Trophoblast cell (in vitro differentiated cells and primary cell): Measurements from ENCODE around the gene SEZ6L.

ENCODE experiments used
- DNase-seq, 2 donors: peaks; one replicate each; pipeline ENCODE4 v3.0.0-alpha.2; 2016
- H2AFZ ChIP-seq: 2 replicates; pipeline ENCODE4 v1.6.1; 2013; ENCODE audit warnings: low read length, moderate library complexity, mild to moderate bottlenecking; ENCODE audit not compliant: insufficient read depth, poor library complexity
- H2AK5ac ChIP-seq: 2 replicates; pipeline ENCODE4 v1.6.1; 2013; ENCODE audit warnings: mild to moderate bottlenecking, low read length
- H2BK120ac ChIP-seq: 2 replicates; pipeline ENCODE4 v1.6.1; 2013; ENCODE audit warnings: low read length, mild to moderate bottlenecking, moderate library complexity; ENCODE audit not compliant: insufficient read depth, poor library complexity
- H2BK12ac ChIP-seq: 2 replicates; pipeline ENCODE4 v1.6.1; 2013; ENCODE audit warnings: mild to moderate bottlenecking, low read length, moderate library complexity
- H2BK5ac ChIP-seq: 2 replicates; pipeline ENCODE4 v1.6.1; 2013; ENCODE audit warnings: low read length, low read depth, moderate library complexity, mild to moderate bottlenecking; ENCODE audit not compliant: poor library complexity
- H3K14ac ChIP-seq: 2 replicates; pipeline ENCODE4 v1.6.1; 2013; ENCODE audit warnings: mild to moderate bottlenecking, low read length
- H3K18ac ChIP-seq: 2 replicates; pipeline ENCODE4 v1.6.1; 2013; ENCODE audit warnings: mild to moderate bottlenecking, low read length
- H3K23ac ChIP-seq: 2 replicates; pipeline ENCODE4 v1.6.1; 2013; ENCODE audit warnings: low read length
- H3K27ac ChIP-seq: 2 replicates; pipeline ENCODE4 v1.5.1; 2013; ENCODE audit warnings: low read depth, mild to moderate bottlenecking, inconsistent platforms, low read length, moderate library complexity
- H3K27me3 ChIP-seq: 2 replicates; pipeline ENCODE4 v1.6.1; 2013; ENCODE audit warnings: inconsistent platforms, mild to moderate bottlenecking, low read length, moderate library complexity; ENCODE audit not compliant: insufficient read depth
- H3K36me3 ChIP-seq, 2 experiments: 1 replicate in 1 of 2; 2 replicates in 1 of 2; pipeline ENCODE4 v1.6.1; 2013; ENCODE audit warnings: low read length in 2 of 2, mild to moderate bottlenecking in 2 of 2, moderate library complexity in 1 of 2; ENCODE audit not compliant: insufficient read depth in 2 of 2, control insufficient read depth in 1 of 2
- H3K4ac ChIP-seq: 2 replicates; pipeline ENCODE4 v1.6.1; 2013; ENCODE audit warnings: low read depth, mild to moderate bottlenecking, low read length, moderate library complexity
- H3K4me1 ChIP-seq, 2 experiments: 1 replicate in 1 of 2; 2 replicates in 1 of 2; pipeline ENCODE4 v1.6.1; 2013; ENCODE audit warnings: low read length in 2 of 2, mild to moderate bottlenecking in 2 of 2, moderate library complexity in 1 of 2; ENCODE audit not compliant: insufficient read depth in 2 of 2, control insufficient read depth in 1 of 2
- H3K4me2 ChIP-seq: 2 replicates; pipeline ENCODE4 v1.6.1; 2013; ENCODE audit warnings: inconsistent platforms, mild to moderate bottlenecking, low read length, moderate library complexity
- H3K4me3 ChIP-seq: 2 replicates; pipeline ENCODE4 v1.5.1; 2013; ENCODE audit warnings: mild to moderate bottlenecking, low read depth, low read length, inconsistent platforms
- H3K79me1 ChIP-seq: one replicate; pipeline ENCODE4 v1.6.1; 2013; ENCODE audit warnings: low read length
- H3K79me2 ChIP-seq: 2 replicates; pipeline ENCODE4 v1.6.1; 2013; ENCODE audit warnings: low read length, mild to moderate bottlenecking; ENCODE audit not compliant: control insufficient read depth, insufficient read depth, poor library complexity
- H3K9ac ChIP-seq: 2 replicates; pipeline ENCODE4 v1.6.1; 2013; ENCODE audit warnings: mild to moderate bottlenecking, low read length
- H3K9me3 ChIP-seq: 2 replicates; pipeline ENCODE4 v1.6.1; 2013; ENCODE audit warnings: low read depth, mild to moderate bottlenecking, control low read depth, inconsistent platforms, low read length; ENCODE audit not compliant: insufficient read depth
- H4K12ac ChIP-seq: 2 replicates; pipeline ENCODE4 v1.6.1; 2013; ENCODE audit warnings: low read depth, mild to moderate bottlenecking, low read length, moderate library complexity
- H4K8ac ChIP-seq: 2 replicates; pipeline ENCODE4 v1.6.1; 2013; ENCODE audit warnings: low read depth, mild to moderate bottlenecking, low read length, moderate library complexity
- H4K91ac ChIP-seq: one replicate; pipeline ENCODE4 v1.6.1; 2013; ENCODE audit warnings: low read depth, mild to moderate bottlenecking, low read length, moderate library complexity
- WGBS: extraction: QIAGEN DNeasy Blood & Tissue Kit; methylation state at CpG from one replicate; pipeline ENCODE4 v1.1.7; 2013; ENCODE audit warnings: missing lambda C conversion rate; ENCODE audit not compliant: insufficient read length, insufficient coverage; ENCODE audit errors: extremely low coverage; 5-methylcytosine and 5-hydroxymethylcytosine counted together

Gene SEZ6L

DNA sequence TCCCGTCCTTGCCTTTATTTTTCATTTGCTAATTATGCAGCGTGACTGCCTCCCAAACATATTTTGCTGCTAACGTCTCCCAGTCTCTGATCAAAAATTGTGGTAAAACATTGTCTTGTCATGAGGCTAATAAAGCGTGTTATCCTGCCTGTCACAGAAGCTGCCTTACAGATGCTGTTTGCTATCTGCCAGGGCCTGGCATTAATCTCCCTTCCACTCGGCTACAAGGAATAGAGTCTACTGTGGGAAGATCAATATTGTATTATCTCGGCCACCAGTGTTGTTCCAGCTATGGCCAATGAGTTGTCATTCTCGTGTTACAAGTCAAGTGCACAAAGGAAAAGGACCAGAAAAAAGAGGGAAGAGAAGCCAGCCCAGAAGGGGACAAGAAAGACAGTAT is 100.3 kb downstream of the SEZ6L start:
- Histone ChIP-seq H3K27me3 (no peaks in the 10 kb centered on the region), H3K4ac (no peak overlapping the region), H2BK12ac (no peak overlapping the region), H3K18ac (no peak overlapping the region), H3K79me1 (no peaks in the 10 kb centered on the region), H3K4me1 (no peaks in the 10 kb centered on the region), H3K23ac (no peak overlapping the region), H3K4me3 (no peak overlapping the region), H2AFZ (no peak overlapping the region), H3K4me2 (no peak overlapping the region), H4K8ac (no peak overlapping the region), H3K9me3 (no peaks in the 10 kb centered on the region), H2BK5ac (no peak overlapping the region), H3K9ac (no peak overlapping the region), H4K91ac (no peak overlapping the region), H3K79me2 (no peaks in the 10 kb centered on the region), H2AK5ac (no peak overlapping the region), H2BK120ac (no peak overlapping the region), H3K27ac (no peak overlapping the region), H4K12ac (no peak overlapping the region), H3K14ac (no peak overlapping the region), H3K36me3 (no peaks in the 10 kb centered on the region)
- no peak for DNase-seq
- no CpG with 5 or more reads among the region's 7 CpGs for WGBS

GRCh38 chr22:26271427-26271826 is 102.2 kb downstream of the SEZ6L start:
- Histone ChIP-seq H3K4me1 (no peaks in the 10 kb centered on the region), H2BK5ac (no peak overlapping the region), H3K27ac (no peak overlapping the region), H4K8ac (no peak overlapping the region), H3K4me2 (no peak overlapping the region), H2BK12ac (no peak overlapping the region), H3K9ac (no peak overlapping the region), H2AFZ (no peak overlapping the region), H3K4me3 (no peak overlapping the region), H3K36me3 (no peaks in the 10 kb centered on the region), H3K27me3 (no peaks in the 10 kb centered on the region), H3K79me1 (no peaks in the 10 kb centered on the region), H3K9me3 (no peaks in the 10 kb centered on the region), H4K91ac (no peak overlapping the region), H2BK120ac (no peak overlapping the region), H2AK5ac (no peak overlapping the region), H3K18ac (no peak overlapping the region), H3K23ac (no peak overlapping the region), H4K12ac (no peak overlapping the region), H3K4ac (no peak overlapping the region), H3K14ac (no peak overlapping the region), H3K79me2 (no peaks in the 10 kb centered on the region)
- DNase-seq = no peak
- WGBS = no CpG with 5 or more reads among the region's 6 CpGs

- H3K4ac ChIP-seq = no peak overlapping the region
- H3K4me1 ChIP-seq = no peaks in the 10 kb centered on the region
- H4K12ac ChIP-seq = no peak overlapping the region
- no peak overlapping the region for H2BK12ac ChIP-seq
- H4K91ac ChIP-seq = no peak overlapping the region
- no peaks in the 10 kb centered on the region for H3K36me3 ChIP-seq
- no peaks in the 10 kb centered on the region for H3K9me3 ChIP-seq
- no peak overlapping the region for H2BK5ac ChIP-seq
- no peak overlapping the region for H4K8ac ChIP-seq
- H3K4me2 ChIP-seq = no peak overlapping the region
- H2BK120ac ChIP-seq = no peak overlapping the region
- DNase-seq = no peak
- no peak overlapping the region for H3K27ac ChIP-seq
- H3K79me1 ChIP-seq = no peaks in the 10 kb centered on the region
- no CpG with 5 or more reads among the region's 12 CpGs for WGBS
- no peak overlapping the region for H3K14ac ChIP-seq
- no peak overlapping the region for H3K18ac ChIP-seq
- no peak overlapping the region for H2AFZ ChIP-seq
- H3K4me3 ChIP-seq = no peak overlapping the region
- no peak overlapping the region for H3K9ac ChIP-seq
- H3K79me2 ChIP-seq = no peaks in the 10 kb centered on the region
- no peak overlapping the region for H2AK5ac ChIP-seq
- no peak overlapping the region for H3K23ac ChIP-seq
- H3K27me3 ChIP-seq = no peaks in the 10 kb centered on the region
Measured at GRCh38 chr22:26273011-26273675, 103.9 kb downstream of the SEZ6L start.

DNA sequence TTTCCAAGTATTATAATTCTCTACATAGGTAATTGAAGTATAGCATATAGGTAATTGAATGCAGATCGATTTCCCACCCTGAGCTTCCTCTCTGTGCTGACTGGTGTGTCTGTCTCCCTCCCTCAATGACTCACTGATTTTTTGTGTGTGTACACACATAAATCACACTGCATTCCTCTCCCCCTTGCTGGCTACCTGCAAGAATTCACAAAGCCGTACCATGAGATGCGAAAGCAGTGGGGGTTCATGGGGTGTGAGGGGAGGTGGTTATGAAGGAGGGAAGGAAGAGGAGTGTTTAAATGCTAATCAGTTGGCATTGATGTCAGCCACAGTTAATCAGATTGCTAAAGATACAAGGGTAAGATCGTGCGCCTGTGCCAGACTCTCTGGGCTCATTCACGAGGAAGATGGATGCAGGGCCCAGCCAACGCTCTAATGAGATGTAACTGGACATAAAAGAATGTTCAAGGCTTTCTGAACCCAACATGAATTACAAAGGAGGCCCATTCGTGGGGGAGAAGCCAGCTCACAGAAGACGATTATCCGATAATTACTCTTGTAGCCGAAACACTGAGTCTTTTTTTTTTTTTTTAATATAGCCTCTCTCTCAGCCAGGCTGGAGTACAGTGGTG is 107.4 kb downstream of the SEZ6L start:
- Histone ChIP-seq H2AFZ (no peak overlapping the region), H3K9me3 (no peaks in the 10 kb centered on the region), H3K27ac (no peak overlapping the region), H2BK120ac (no peak overlapping the region), H3K27me3 (no peaks in the 10 kb centered on the region), H3K79me2 (no peaks in the 10 kb centered on the region), H4K12ac (no peak overlapping the region), H2BK12ac (no peak overlapping the region), H2AK5ac (no peak overlapping the region), H3K14ac (no peak overlapping the region), H3K4me2 (no peak overlapping the region), H3K9ac (no peak overlapping the region), H3K4me3 (no peak overlapping the region), H4K91ac (no peak overlapping the region), H3K18ac (no peak overlapping the region), H3K4ac (no peak overlapping the region), H2BK5ac (no peak overlapping the region), H3K4me1 (no peaks in the 10 kb centered on the region), H4K8ac (no peak overlapping the region), H3K23ac (no peak overlapping the region), H3K36me3 (no peaks in the 10 kb centered on the region), H3K79me1 (no peaks in the 10 kb centered on the region)
- WGBS = no CpG with 5 or more reads among the region's 11 CpGs
- DNase-seq = no peak
